Measurements from ENCODE around the gene MYADML2. TPM values are rescaled to one million over a fixed set of nuclear protein-coding genes. Genes with fewer than 3 reads are reported as not detected.

MYADML2 gene
- total RNA-seq, 1 experiment from 2014 or later, result 0.22 TPM

DNA sequence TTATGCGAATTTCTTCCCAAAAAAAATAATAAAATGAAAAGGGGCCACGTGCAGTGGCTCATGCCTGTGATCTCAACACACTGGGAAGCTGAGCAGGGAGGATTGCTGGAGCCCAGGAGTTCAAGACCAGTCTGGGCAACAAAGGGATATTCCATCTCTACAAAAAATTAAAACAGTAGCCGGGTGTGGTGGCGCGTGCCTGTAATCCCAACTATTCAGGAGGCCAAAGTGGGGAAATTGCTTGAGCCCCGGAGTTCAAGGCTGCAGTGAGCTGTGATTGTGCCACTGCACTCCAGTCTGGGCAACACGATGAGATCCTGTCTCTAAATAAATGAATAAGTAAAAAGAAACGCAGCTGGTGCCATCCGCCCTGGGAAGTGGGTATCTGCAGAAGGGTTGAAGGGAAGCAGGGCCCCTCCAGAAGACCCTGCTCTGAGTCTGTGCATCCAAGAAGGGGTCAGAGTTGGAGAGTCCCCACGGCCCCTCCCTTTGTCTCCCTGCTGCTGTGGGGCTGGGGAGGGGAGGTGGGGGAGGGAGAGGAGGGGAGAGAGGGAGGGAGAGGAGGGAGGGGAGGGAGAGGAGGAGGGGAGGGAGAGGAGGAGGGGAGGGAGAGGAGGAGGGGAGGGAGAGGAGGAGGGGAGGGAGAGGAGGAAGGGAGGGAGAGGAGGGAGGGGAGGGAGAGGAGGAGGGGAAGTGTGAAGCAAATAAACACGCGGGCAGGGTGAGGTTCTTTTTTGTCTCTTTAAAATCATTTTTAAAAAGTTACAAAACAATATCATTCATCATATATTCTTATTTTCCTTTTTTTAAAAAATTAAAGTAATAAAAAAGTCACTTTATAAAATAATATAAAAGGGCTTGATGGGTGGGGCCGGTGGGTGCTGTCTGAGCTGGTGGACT lies 5.0 kb upstream of the MYADML2 start:
- Histone ChIP-seq H3K79me2 (ENCODE audit: insufficient read depth, low read length) (no peaks in the 10 kb centered on the region), H3K9me3 (ENCODE audit: control insufficient read depth, low read depth, low read length) (no peaks in the 10 kb centered on the region), H3K4ac (ENCODE audit: low read depth, low read length) (no peak overlapping the region), H2BK12ac (ENCODE audit: insufficient read length, low read depth, low read length) (no peak overlapping the region), H3K4me1 (ENCODE audit: insufficient read depth, low read length) (no peaks in the 10 kb centered on the region), H2BK5ac (ENCODE audit: insufficient read length, low read length) (no peak overlapping the region), H3K27ac (ENCODE audit: insufficient read length, low read depth, low read length) (no peak overlapping the region), H3K79me1 (ENCODE audit: insufficient read depth, low read depth, low read length, poor library complexity, severe bottlenecking) (no peaks in the 10 kb centered on the region), H3K9ac (ENCODE audit: extremely low read depth, insufficient read length, low read length) (no peak overlapping the region), H4K20me1 (ENCODE audit: control insufficient read depth, insufficient read depth, insufficient read length) (no peaks in the 10 kb centered on the region), H4K5ac (ENCODE audit: insufficient read length, low read depth, low read length) (no peak overlapping the region), H4K8ac (replicated peaks; ENCODE audit: insufficient read length, low read depth, low read length) (no peak overlapping the region), H3K23me2 (ENCODE audit: insufficient read length, low read depth, low read length, poor library complexity, severe bottlenecking) (no peaks in the 10 kb centered on the region), H2BK15ac (ENCODE audit: low read depth, low read length) (no peak overlapping the region), H3K4me2 (ENCODE audit: insufficient read depth, insufficient read length, low read length) (no peak overlapping the region), H2AK5ac (ENCODE audit: insufficient read length, low read length) (no peak overlapping the region), H3K27me3 (ENCODE audit: insufficient read depth, low read length) (no peaks in the 10 kb centered on the region; the same call in 1 of the 2 replicates), H4K91ac (ENCODE audit: insufficient read length, low read depth, low read length) (no peak overlapping the region), H3T11ph (ENCODE audit: low read length) (no peak overlapping the region), H2BK120ac (ENCODE audit: low read depth, low read length, poor library complexity, severe bottlenecking) (no peak overlapping the region), H3K23ac (ENCODE audit: insufficient read length, low read depth, low read length) (no peak overlapping the region), H2AFZ (ENCODE audit: low read length) (no peak overlapping the region), H3K18ac (ENCODE audit: insufficient read length, low read depth, low read length) (no peak overlapping the region), H2BK20ac (ENCODE audit: low read depth, low read length, poor library complexity, severe bottlenecking) (no peak overlapping the region), H3K56ac (ENCODE audit: insufficient read length, low read depth, low read length) (no peak overlapping the region), H3K14ac (ENCODE audit: insufficient read depth, low read length) (no peak overlapping the region)
- Mint-ChIP-seq H3K36me3 (ENCODE audit: insufficient read depth in 1 of 3, low read depth in 3 of 3) (no peaks in the 10 kb centered on the region), H3K4me3 (0 out of 5 replicates have a peak overlapping the region, but pooled peaks of 1 of the 2 experiments have one; percentile 9), H3K9me3 (no peaks in the 10 kb centered on the region), H3K27ac (no peak overlapping the region), H3K4me1 (peaks cover under 1 to 11% of the 10 kb centered on the region in 2 experiments), H3K27me3 (ENCODE audit: low read depth) (peaks cover 49% of the 10 kb centered on the region)
- TF ChIP-seq, protein P1, sequence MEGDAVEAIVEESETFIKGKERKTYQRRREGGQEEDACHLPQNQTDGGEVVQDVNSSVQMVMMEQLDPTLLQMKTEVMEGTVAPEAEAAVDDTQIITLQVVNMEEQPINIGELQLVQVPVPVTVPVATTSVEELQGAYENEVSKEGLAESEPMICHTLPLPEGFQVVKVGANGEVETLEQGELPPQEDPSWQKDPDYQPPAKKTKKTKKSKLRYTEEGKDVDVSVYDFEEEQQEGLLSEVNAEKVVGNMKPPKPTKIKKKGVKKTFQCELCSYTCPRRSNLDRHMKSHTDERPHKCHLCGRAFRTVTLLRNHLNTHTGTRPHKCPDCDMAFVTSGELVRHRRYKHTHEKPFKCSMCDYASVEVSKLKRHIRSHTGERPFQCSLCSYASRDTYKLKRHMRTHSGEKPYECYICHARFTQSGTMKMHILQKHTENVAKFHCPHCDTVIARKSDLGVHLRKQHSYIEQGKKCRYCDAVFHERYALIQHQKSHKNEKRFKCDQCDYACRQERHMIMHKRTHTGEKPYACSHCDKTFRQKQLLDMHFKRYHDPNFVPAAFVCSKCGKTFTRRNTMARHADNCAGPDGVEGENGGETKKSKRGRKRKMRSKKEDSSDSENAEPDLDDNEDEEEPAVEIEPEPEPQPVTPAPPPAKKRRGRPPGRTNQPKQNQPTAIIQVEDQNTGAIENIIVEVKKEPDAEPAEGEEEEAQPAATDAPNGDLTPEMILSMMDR (conservative IDR thresholded peaks at IDR 0.05), result no peak
- no CpG with 5 or more reads among the region's 13 CpGs for WGBS (ENCODE audit: extremely low coverage, insufficient read length, low lambda C conversion rate)
- no peak for DNase-seq

Measured in H9 (cell line).